ENCODE data around the gene CHCHD3.

DNA sequence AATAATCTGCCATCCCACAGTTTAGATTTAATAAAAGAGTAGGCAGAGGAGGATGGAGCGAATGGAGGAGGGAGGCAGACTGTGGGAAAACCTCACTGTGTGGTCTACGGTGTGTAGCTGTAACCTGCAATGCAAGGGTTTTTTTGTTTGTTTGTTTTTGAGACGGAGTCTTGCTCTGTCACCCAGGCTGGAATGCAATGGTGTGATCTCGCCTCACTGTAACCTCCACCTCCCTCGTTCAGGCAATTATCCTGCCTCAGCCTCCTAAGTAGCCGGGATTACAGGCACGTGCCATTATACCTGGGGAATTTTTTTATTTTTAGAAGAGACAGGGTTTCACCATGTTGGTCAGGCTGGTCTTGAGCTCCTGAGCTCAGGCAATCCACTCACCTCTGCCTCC, 321.0 kb downstream of the CHCHD3 start:
- TF ChIP-seq POU6F1 (CRISPR knock-in tag; IDR thresholded peaks at IDR 0.05; ENCODE audit: borderline replicate concordance, low read depth) (no peak), CREB5 (CRISPR knock-in tag; IDR thresholded peaks at IDR 0.05; ENCODE audit: low read depth) (no peak), TCF4 (CRISPR knock-in tag; IDR thresholded peaks at IDR 0.05; ENCODE audit: borderline replicate concordance) (no peak), ARNTL (CRISPR knock-in tag; IDR thresholded peaks at IDR 0.05; ENCODE audit: borderline replicate concordance, low read depth) (no peak), ZNF70 (CRISPR knock-in tag; IDR thresholded peaks at IDR 0.05) (no peak), RARB (CRISPR knock-in tag; IDR thresholded peaks at IDR 0.05) (no peak), CSDC2 (CRISPR knock-in tag; IDR thresholded peaks at IDR 0.05) (no peak), SNAI2 (CRISPR knock-in tag; IDR thresholded peaks at IDR 0.05) (no peak), BACH2 (CRISPR knock-in tag; IDR thresholded peaks at IDR 0.05; ENCODE audit: borderline replicate concordance) (no peak), ZFP30 (CRISPR knock-in tag; IDR thresholded peaks at IDR 0.05) (no peak), ESRRG (CRISPR knock-in tag; IDR thresholded peaks at IDR 0.05) (no peak)
- TF ChIP-seq, protein P1, sequence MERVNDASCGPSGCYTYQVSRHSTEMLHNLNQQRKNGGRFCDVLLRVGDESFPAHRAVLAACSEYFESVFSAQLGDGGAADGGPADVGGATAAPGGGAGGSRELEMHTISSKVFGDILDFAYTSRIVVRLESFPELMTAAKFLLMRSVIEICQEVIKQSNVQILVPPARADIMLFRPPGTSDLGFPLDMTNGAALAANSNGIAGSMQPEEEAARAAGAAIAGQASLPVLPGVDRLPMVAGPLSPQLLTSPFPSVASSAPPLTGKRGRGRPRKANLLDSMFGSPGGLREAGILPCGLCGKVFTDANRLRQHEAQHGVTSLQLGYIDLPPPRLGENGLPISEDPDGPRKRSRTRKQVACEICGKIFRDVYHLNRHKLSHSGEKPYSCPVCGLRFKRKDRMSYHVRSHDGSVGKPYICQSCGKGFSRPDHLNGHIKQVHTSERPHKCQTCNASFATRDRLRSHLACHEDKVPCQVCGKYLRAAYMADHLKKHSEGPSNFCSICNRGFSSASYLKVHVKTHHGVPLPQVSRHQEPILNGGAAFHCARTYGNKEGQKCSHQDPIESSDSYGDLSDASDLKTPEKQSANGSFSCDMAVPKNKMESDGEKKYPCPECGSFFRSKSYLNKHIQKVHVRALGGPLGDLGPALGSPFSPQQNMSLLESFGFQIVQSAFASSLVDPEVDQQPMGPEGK (CRISPR knock-in tag; IDR thresholded peaks at IDR 0.05; ENCODE audit: borderline replicate concordance) = no peak

Measured in SK-N-SH treated with all-trans-retinoic acid at 6 μM for 48 hours (cell line).